ENCODE results near the gene IKZF2. TPM values are rescaled to one million over a fixed set of nuclear protein-coding genes. Genes with fewer than 3 reads are reported as not detected.
A peak's percentile ranks its signal among the peaks of the same experiment; 100 is the strongest.

Gene IKZF2
- total and polyA plus RNA-seq, 9 of the 15 experiments (the other 6 are each of a cell fraction or from before 2014, with no cell fraction given): 0.04 to 0.54 (median 0.22) TPM

GRCh38 chr2:213152065-213152794, 818 bp upstream of the IKZF2 start (continued):
- TF ChIP-seq ZNF395 (CRISPR knock-in tag; IDR thresholded peaks at IDR 0.05): 0 out of 2 replicates have a peak, but pooled peaks have one; percentile 1
- no peak for TF ChIP-seq HOXB6 (CRISPR knock-in tag; IDR thresholded peaks at IDR 0.05; ENCODE audit: borderline replicate concordance)
- TF ChIP-seq MTA3 (IDR thresholded peaks at IDR 0.05; ENCODE audit: borderline replicate concordance): no peak
- TF ChIP-seq RAD21 (CRISPR knock-in tag; conservative IDR thresholded peaks at IDR 0.05 in 1 of 2, IDR thresholded peaks at IDR 0.05 in 1 of 2): peak; percentile 29; a peak in 3 of 4 replicates
- peak in 1 of 3 experiments; percentile 19; a peak in 1 of 6 replicates for TF ChIP-seq CTCF (IDR thresholded peaks at IDR 0.05 in 2 of 3, conservative IDR thresholded peaks at IDR 0.05 in 1 of 3; ENCODE audit: insufficient read depth in 2 of 3, low read depth in 1 of 3, low read length in 3 of 3)
- peak; percentile 25; the same call in 1 of the 2 replicates for TF ChIP-seq L3MBTL2 (IDR thresholded peaks at IDR 0.05)
